Measurements from ENCODE around the gene OR5B12. TPM values are rescaled to one million over a fixed set of nuclear protein-coding genes. Genes with fewer than 3 reads are reported as not detected.

OR5B12 gene
- total and polyA plus RNA-seq, 2 donors (not counting 1 experiment from before 2014, with no cell fraction given): 0.11 TPM; not detected in 1

GRCh38 chr11:58444300-58444699, 2.3 kb upstream of the OR5B12 start:
- H3K9me3 ChIP-seq (ENCODE audit: control insufficient read depth, insufficient read depth, low read depth, low read length): no peaks in the 10 kb centered on the region
- H4K20me1 ChIP-seq (ENCODE audit: control insufficient read depth, extremely low read depth, insufficient read depth, low read length): no peaks in the 10 kb centered on the region
- H3K36me3 ChIP-seq (ENCODE audit: control insufficient read depth, insufficient read depth, low read length): no peaks in the 10 kb centered on the region
- H3K27ac ChIP-seq (ENCODE audit: insufficient read depth, low read length): no peak overlapping the region
- no peaks in the 10 kb centered on the region for H3K79me2 ChIP-seq (ENCODE audit: control insufficient read depth, insufficient read depth, low read length)
- H3K27me3 ChIP-seq (ENCODE audit: control insufficient read depth, insufficient read depth, low read length): no peaks in the 10 kb centered on the region
- H3K4me2 ChIP-seq (ENCODE audit: extremely low read depth, insufficient read depth, low read length): no peak overlapping the region
- TF ChIP-seq EZH2 (IDR thresholded peaks at IDR 0.05; ENCODE audit: low read length, missing control alignments): no peak
- no peak for TF ChIP-seq CTCF (conservative IDR thresholded peaks at IDR 0.05 in 1 of 2, IDR thresholded peaks at IDR 0.05 in 1 of 2; ENCODE audit: low read depth in 1 of 2, low read length in 2 of 2)
- H3K4me3 ChIP-seq (replicated peaks in 1 of 4; ENCODE audit: control extremely low read depth in 1 of 4, insufficient read depth in 1 of 4, low read depth in 3 of 4, low read length in 4 of 4): no peak overlapping the region
- DNase-seq (ENCODE audit: low read depth in 2 of 2): no peak
- no peaks in the 10 kb centered on the region for H3K4me1 ChIP-seq (ENCODE audit: control insufficient read depth, extremely low read depth, insufficient read depth, low read length)
- H2AFZ ChIP-seq (ENCODE audit: low read length): no peak overlapping the region
- no peak overlapping the region for H3K9ac ChIP-seq (ENCODE audit: insufficient read depth, low read length)

GRCh38 chr11:58438486-58438885, 3.5 kb downstream of the OR5B12 start:
- Histone ChIP-seq H3K9me3 (ENCODE audit: control insufficient read depth, insufficient read depth, low read depth, low read length) (no peaks in the 10 kb centered on the region), H3K9ac (ENCODE audit: insufficient read depth, low read length) (no peak overlapping the region), H3K36me3 (ENCODE audit: control insufficient read depth, insufficient read depth, low read length) (no peaks in the 10 kb centered on the region), H4K20me1 (ENCODE audit: control insufficient read depth, extremely low read depth, insufficient read depth, low read length) (no peaks in the 10 kb centered on the region), H3K4me1 (ENCODE audit: control insufficient read depth, extremely low read depth, insufficient read depth, low read length) (no peaks in the 10 kb centered on the region), H3K79me2 (ENCODE audit: control insufficient read depth, insufficient read depth, low read length) (no peaks in the 10 kb centered on the region), H3K27ac (ENCODE audit: insufficient read depth, low read length) (no peak overlapping the region), H3K4me2 (ENCODE audit: extremely low read depth, insufficient read depth, low read length) (no peak overlapping the region), H2AFZ (ENCODE audit: low read length) (no peak overlapping the region), H3K27me3 (ENCODE audit: control insufficient read depth, insufficient read depth, low read length) (no peaks in the 10 kb centered on the region), H3K4me3 (replicated peaks in 1 of 4; ENCODE audit: control extremely low read depth in 1 of 4, insufficient read depth in 1 of 4, low read depth in 3 of 4, low read length in 4 of 4) (no peak overlapping the region)
- TF ChIP-seq EZH2 (IDR thresholded peaks at IDR 0.05; ENCODE audit: low read length, missing control alignments) (no peak), CTCF (conservative IDR thresholded peaks at IDR 0.05 in 1 of 2, IDR thresholded peaks at IDR 0.05 in 1 of 2; ENCODE audit: low read depth in 1 of 2, low read length in 2 of 2) (no peak)
- no peak for DNase-seq (ENCODE audit: low read depth in 2 of 2)

- Histone ChIP-seq H3K4me2 (ENCODE audit: extremely low read depth, insufficient read depth, low read length) (no peak overlapping the region), H3K27me3 (ENCODE audit: control insufficient read depth, insufficient read depth, low read length) (no peaks in the 10 kb centered on the region), H3K4me1 (ENCODE audit: control insufficient read depth, extremely low read depth, insufficient read depth, low read length) (no peaks in the 10 kb centered on the region), H3K4me3 (replicated peaks in 1 of 4; ENCODE audit: control extremely low read depth in 1 of 4, insufficient read depth in 1 of 4, low read depth in 3 of 4, low read length in 4 of 4) (no peak overlapping the region), H3K9ac (ENCODE audit: insufficient read depth, low read length) (no peak overlapping the region), H2AFZ (ENCODE audit: low read length) (no peak overlapping the region), H3K79me2 (ENCODE audit: control insufficient read depth, insufficient read depth, low read length) (no peaks in the 10 kb centered on the region), H4K20me1 (ENCODE audit: control insufficient read depth, extremely low read depth, insufficient read depth, low read length) (no peaks in the 10 kb centered on the region), H3K36me3 (ENCODE audit: control insufficient read depth, insufficient read depth, low read length) (no peaks in the 10 kb centered on the region), H3K27ac (ENCODE audit: insufficient read depth, low read length) (no peak overlapping the region), H3K9me3 (ENCODE audit: control insufficient read depth, insufficient read depth, low read depth, low read length) (no peaks in the 10 kb centered on the region)
- DNase-seq (ENCODE audit: low read depth in 2 of 2): no peak
- TF ChIP-seq EZH2 (IDR thresholded peaks at IDR 0.05; ENCODE audit: low read length, missing control alignments): no peak
- TF ChIP-seq CTCF (conservative IDR thresholded peaks at IDR 0.05 in 1 of 2, IDR thresholded peaks at IDR 0.05 in 1 of 2; ENCODE audit: low read depth in 1 of 2, low read length in 2 of 2): no peak
Observed at GRCh38 chr11:58434217-58434616, 7.8 kb downstream of the OR5B12 start.

Data from fibroblast of lung (primary cell).